ENCODE measurements around the gene SARDH. TPM values are rescaled to one million over a fixed set of nuclear protein-coding genes. Genes with fewer than 3 reads are reported as not detected.
"Not testable (repeated sequence)": the region's sequence is repeated elsewhere in the genome, so short reads cannot be mapped to it uniquely, and the experiment has no call there.

Gene SARDH
- total and polyA plus RNA-seq, 2 donors (not counting 1 experiment from before 2014, with no cell fraction given), result 2.5 to 4.8 TPM

DNA sequence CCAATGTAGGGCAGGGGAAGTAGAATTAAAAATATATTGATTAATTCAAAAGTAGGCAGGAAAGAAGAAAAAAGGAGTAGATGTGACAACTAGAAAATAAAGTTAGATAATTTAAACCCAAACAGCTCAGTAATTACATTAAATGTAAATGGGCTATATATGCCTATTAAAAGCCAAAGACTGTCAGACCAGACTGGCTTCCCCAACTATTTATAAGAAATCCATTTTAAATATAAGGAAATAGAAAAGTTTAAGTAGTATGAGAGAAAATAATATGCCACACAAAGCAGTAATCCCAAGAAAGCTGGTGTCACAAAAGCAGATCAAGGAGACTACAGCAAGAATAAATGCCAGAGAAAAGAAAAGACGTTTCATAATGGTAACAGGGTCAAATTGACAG, 28.9 kb upstream of the SARDH start:
- Histone ChIP-seq H3K27ac (ENCODE audit: insufficient read depth, low read length) (no peak overlapping the region), H3K4me1 (ENCODE audit: control insufficient read depth, extremely low read depth, insufficient read depth, low read length) (no peaks in the 10 kb centered on the region), H3K4me3 (replicated peaks in 1 of 4; ENCODE audit: control extremely low read depth in 1 of 4, insufficient read depth in 1 of 4, low read depth in 3 of 4, low read length in 4 of 4) (no peak overlapping the region), H4K20me1 (ENCODE audit: control insufficient read depth, extremely low read depth, insufficient read depth, low read length) (no peaks in the 10 kb centered on the region), H3K4me2 (ENCODE audit: extremely low read depth, insufficient read depth, low read length) (no peak overlapping the region), H3K9me3 (ENCODE audit: control insufficient read depth, insufficient read depth, low read depth, low read length) (no peaks in the 10 kb centered on the region), H3K79me2 (ENCODE audit: control insufficient read depth, insufficient read depth, low read length) (no peaks in the 10 kb centered on the region), H3K27me3 (ENCODE audit: control insufficient read depth, insufficient read depth, low read length) (no peaks in the 10 kb centered on the region), H3K36me3 (ENCODE audit: control insufficient read depth, insufficient read depth, low read length) (peaks cover 27% of the 10 kb centered on the region), H2AFZ (ENCODE audit: low read length) (no peak overlapping the region), H3K9ac (ENCODE audit: insufficient read depth, low read length) (no peak overlapping the region)
- no peak for DNase-seq (ENCODE audit: low read depth in 2 of 2)
- TF ChIP-seq EZH2 (IDR thresholded peaks at IDR 0.05; ENCODE audit: low read length, missing control alignments), result no peak
- TF ChIP-seq, protein P1, sequence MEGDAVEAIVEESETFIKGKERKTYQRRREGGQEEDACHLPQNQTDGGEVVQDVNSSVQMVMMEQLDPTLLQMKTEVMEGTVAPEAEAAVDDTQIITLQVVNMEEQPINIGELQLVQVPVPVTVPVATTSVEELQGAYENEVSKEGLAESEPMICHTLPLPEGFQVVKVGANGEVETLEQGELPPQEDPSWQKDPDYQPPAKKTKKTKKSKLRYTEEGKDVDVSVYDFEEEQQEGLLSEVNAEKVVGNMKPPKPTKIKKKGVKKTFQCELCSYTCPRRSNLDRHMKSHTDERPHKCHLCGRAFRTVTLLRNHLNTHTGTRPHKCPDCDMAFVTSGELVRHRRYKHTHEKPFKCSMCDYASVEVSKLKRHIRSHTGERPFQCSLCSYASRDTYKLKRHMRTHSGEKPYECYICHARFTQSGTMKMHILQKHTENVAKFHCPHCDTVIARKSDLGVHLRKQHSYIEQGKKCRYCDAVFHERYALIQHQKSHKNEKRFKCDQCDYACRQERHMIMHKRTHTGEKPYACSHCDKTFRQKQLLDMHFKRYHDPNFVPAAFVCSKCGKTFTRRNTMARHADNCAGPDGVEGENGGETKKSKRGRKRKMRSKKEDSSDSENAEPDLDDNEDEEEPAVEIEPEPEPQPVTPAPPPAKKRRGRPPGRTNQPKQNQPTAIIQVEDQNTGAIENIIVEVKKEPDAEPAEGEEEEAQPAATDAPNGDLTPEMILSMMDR (conservative IDR thresholded peaks at IDR 0.05 in 1 of 2, IDR thresholded peaks at IDR 0.05 in 1 of 2; ENCODE audit: low read depth in 1 of 2, low read length in 2 of 2), result no peak

- not testable (repeated sequence) for H2AFZ ChIP-seq (ENCODE audit: low read length); H3K4me2 ChIP-seq (ENCODE audit: extremely low read depth, insufficient read depth, low read length); DNase-seq (ENCODE audit: low read depth in 2 of 2); H3K27me3 ChIP-seq (ENCODE audit: control insufficient read depth, insufficient read depth, low read length); H3K4me3 ChIP-seq (replicated peaks in 1 of 4; ENCODE audit: control extremely low read depth in 1 of 4, insufficient read depth in 1 of 4, low read depth in 3 of 4, low read length in 4 of 4); H3K4me1 ChIP-seq (ENCODE audit: control insufficient read depth, extremely low read depth, insufficient read depth, low read length); H3K9ac ChIP-seq (ENCODE audit: insufficient read depth, low read length); H3K27ac ChIP-seq (ENCODE audit: insufficient read depth, low read length); H3K79me2 ChIP-seq (ENCODE audit: control insufficient read depth, insufficient read depth, low read length); H4K20me1 ChIP-seq (ENCODE audit: control insufficient read depth, extremely low read depth, insufficient read depth, low read length); H3K9me3 ChIP-seq (ENCODE audit: control insufficient read depth, insufficient read depth, low read depth, low read length)
- peaks cover 25% of the 10 kb centered on the region for H3K36me3 ChIP-seq (ENCODE audit: control insufficient read depth, insufficient read depth, low read length)
Measured at GRCh38 chr9:133766234-133766633, 28.1 kb upstream of the SARDH start.

GRCh38 chr9:133763272-133764183, 25.4 kb upstream of the SARDH start:
- H3K27ac ChIP-seq (ENCODE audit: insufficient read depth, low read length), result no peak overlapping the region
- TF ChIP-seq, protein P1 (conservative IDR thresholded peaks at IDR 0.05 in 1 of 2, IDR thresholded peaks at IDR 0.05 in 1 of 2; ENCODE audit: low read depth in 1 of 2, low read length in 2 of 2), result no peak
- TF ChIP-seq EZH2 (IDR thresholded peaks at IDR 0.05; ENCODE audit: low read length, missing control alignments), result no peak
- H3K79me2 ChIP-seq (ENCODE audit: control insufficient read depth, insufficient read depth, low read length), result no peaks in the 10 kb centered on the region
- peaks cover 17% of the 10 kb centered on the region for H3K36me3 ChIP-seq (ENCODE audit: control insufficient read depth, insufficient read depth, low read length)
- H3K9me3 ChIP-seq (ENCODE audit: control insufficient read depth, insufficient read depth, low read depth, low read length), result no peaks in the 10 kb centered on the region
- no peaks in the 10 kb centered on the region for H3K27me3 ChIP-seq (ENCODE audit: control insufficient read depth, insufficient read depth, low read length)
- no peaks in the 10 kb centered on the region for H3K4me1 ChIP-seq (ENCODE audit: control insufficient read depth, extremely low read depth, insufficient read depth, low read length)
- no peak overlapping the region for H2AFZ ChIP-seq (ENCODE audit: low read length)
- no peak overlapping the region for H3K4me3 ChIP-seq (replicated peaks in 1 of 4; ENCODE audit: control extremely low read depth in 1 of 4, insufficient read depth in 1 of 4, low read depth in 3 of 4, low read length in 4 of 4)
- H3K4me2 ChIP-seq (ENCODE audit: extremely low read depth, insufficient read depth, low read length), result no peak overlapping the region
- DNase-seq (ENCODE audit: low read depth in 2 of 2), result peak in 1 of 2 donors; percentile 65
- no peaks in the 10 kb centered on the region for H4K20me1 ChIP-seq (ENCODE audit: control insufficient read depth, extremely low read depth, insufficient read depth, low read length)
- H3K9ac ChIP-seq (ENCODE audit: insufficient read depth, low read length), result no peak overlapping the region

Measured in fibroblast of lung (primary cell).